Peyer's patch (tissue), 4 donors: ENCODE results near the gene KCNN3.

Experiments used
- POLR2A ChIP-seq, 2 donors: fragments of 450-650 bp; IDR thresholded peaks; one replicate each; pipeline ENCODE4 v1.5.1; 2017; ENCODE audit warnings: antibody characterized with exemption in 2 of 2, mild to moderate bottlenecking in 2 of 2, moderate library complexity in 2 of 2
- TF ChIP-seq, protein P1 (sequence below), 6 experiments: fragments of 450-650 bp in 4 of 6; fragments of 200-600 bp in 2 of 6; sonication (generic) in 1 of 6; IDR thresholded peaks; one replicate each; pipeline ENCODE4 v1.5.1; 2017 to 2019; ENCODE audit warnings: antibody characterized with exemption in 6 of 6, mild to moderate bottlenecking in 3 of 6, moderate library complexity in 1 of 6

GRCh38 chr1:154745286-154745731 lies 124.8 kb downstream of the KCNN3 start:
- TF ChIP-seq, protein P1, sequence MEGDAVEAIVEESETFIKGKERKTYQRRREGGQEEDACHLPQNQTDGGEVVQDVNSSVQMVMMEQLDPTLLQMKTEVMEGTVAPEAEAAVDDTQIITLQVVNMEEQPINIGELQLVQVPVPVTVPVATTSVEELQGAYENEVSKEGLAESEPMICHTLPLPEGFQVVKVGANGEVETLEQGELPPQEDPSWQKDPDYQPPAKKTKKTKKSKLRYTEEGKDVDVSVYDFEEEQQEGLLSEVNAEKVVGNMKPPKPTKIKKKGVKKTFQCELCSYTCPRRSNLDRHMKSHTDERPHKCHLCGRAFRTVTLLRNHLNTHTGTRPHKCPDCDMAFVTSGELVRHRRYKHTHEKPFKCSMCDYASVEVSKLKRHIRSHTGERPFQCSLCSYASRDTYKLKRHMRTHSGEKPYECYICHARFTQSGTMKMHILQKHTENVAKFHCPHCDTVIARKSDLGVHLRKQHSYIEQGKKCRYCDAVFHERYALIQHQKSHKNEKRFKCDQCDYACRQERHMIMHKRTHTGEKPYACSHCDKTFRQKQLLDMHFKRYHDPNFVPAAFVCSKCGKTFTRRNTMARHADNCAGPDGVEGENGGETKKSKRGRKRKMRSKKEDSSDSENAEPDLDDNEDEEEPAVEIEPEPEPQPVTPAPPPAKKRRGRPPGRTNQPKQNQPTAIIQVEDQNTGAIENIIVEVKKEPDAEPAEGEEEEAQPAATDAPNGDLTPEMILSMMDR (IDR thresholded peaks at IDR 0.05) = no peak
- TF ChIP-seq POLR2A (IDR thresholded peaks at IDR 0.05) = no peak
